A673 (cell line): ENCODE measurements around the gene LCN1.

ENCODE experiments used
- EZH2 ChIP-seq: fragments of 200-600 bp; sonication (generic); IDR thresholded peaks from 2 replicates; pipeline ENCODE4 v1.6.1; 2017; ENCODE audit warnings: borderline replicate concordance, low read depth, mild to moderate bottlenecking, mixed read lengths, antibody characterized with exemption, low read length; ENCODE audit not compliant: poor library complexity, severe bottlenecking
- TF ChIP-seq, protein P1 (sequence below): fragments of 300-800, 200-600 bp; sonication (generic); conservative IDR thresholded peaks from 2 replicates; pipeline ENCODE4 v1.5.1; 2017; ENCODE audit warnings: low read depth, mild to moderate bottlenecking, antibody characterized with exemption, low read length, moderate library complexity, mixed read lengths

GRCh38 chr9:135512241-135512603 is 9.0 kb upstream of the LCN1 start:
- no peak for TF ChIP-seq EZH2
- TF ChIP-seq, protein P1, sequence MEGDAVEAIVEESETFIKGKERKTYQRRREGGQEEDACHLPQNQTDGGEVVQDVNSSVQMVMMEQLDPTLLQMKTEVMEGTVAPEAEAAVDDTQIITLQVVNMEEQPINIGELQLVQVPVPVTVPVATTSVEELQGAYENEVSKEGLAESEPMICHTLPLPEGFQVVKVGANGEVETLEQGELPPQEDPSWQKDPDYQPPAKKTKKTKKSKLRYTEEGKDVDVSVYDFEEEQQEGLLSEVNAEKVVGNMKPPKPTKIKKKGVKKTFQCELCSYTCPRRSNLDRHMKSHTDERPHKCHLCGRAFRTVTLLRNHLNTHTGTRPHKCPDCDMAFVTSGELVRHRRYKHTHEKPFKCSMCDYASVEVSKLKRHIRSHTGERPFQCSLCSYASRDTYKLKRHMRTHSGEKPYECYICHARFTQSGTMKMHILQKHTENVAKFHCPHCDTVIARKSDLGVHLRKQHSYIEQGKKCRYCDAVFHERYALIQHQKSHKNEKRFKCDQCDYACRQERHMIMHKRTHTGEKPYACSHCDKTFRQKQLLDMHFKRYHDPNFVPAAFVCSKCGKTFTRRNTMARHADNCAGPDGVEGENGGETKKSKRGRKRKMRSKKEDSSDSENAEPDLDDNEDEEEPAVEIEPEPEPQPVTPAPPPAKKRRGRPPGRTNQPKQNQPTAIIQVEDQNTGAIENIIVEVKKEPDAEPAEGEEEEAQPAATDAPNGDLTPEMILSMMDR: no peak
